GM12892 (cell line): Measurements from ENCODE around the gene MAP4.

Experiments used
- POLR2A ChIP-seq: IDR thresholded peaks from 2 replicates; pipeline ENCODE4 v1.6.1; 2011; ENCODE audit warnings: low read depth, low read length, control low read depth
- POLR2AphosphoS5 ChIP-seq: IDR thresholded peaks from 2 replicates; pipeline ENCODE4 v1.6.1; 2011; ENCODE audit warnings: low read depth, low read length, control low read depth
- TAF1 ChIP-seq: IDR thresholded peaks from 2 replicates; pipeline ENCODE4 v1.6.1; 2011; ENCODE audit warnings: low read depth, mild to moderate bottlenecking, control low read depth, low read length, borderline replicate concordance

GRCh38 chr3:47910233-47910632, 106.0 kb downstream of the MAP4 start:
- TF ChIP-seq TAF1 = no peak
- no peak for TF ChIP-seq POLR2A
- no peak for TF ChIP-seq POLR2AphosphoS5
